SH-SY5Y (cell line): Measurements from ENCODE around the gene NAA35.

Experiments
- GATA2 ChIP-seq: IDR thresholded peaks from 2 replicates; pipeline ENCODE4 v1.6.1; 2011; ENCODE audit warnings: mild to moderate bottlenecking, low read depth, low read length
- GATA3 ChIP-seq: IDR thresholded peaks from 2 replicates; pipeline ENCODE4 v1.6.1; 2011; ENCODE audit warnings: low read depth, mild to moderate bottlenecking, low read length, moderate library complexity

GRCh38 chr9:86046930-86047341, 106.0 kb downstream of the NAA35 start:
- TF ChIP-seq GATA2 (peak; percentile 75), GATA3 (no peak)
